Central memory CD8-positive, alpha-beta T cell (primary cell): ENCODE measurements around the gene PARG.
A peak's percentile ranks its signal among the peaks of the same experiment; 100 is the strongest.
"Not testable (repeated sequence)": the region's sequence is repeated elsewhere in the genome, so short reads cannot be mapped to it uniquely, and the experiment has no call there.

Experiments used
- ATAC-seq: fragments of 150-1000 bp; cut with Tn5 transposase; replicated peaks from 2 replicates; pipeline ENCODE4 v1.10.0; 2022; ENCODE audit warnings: mild to moderate bottlenecking, moderate FRiP score, moderate number of reproducible peaks; ENCODE audit not compliant: poor library complexity, severe bottlenecking; ENCODE audit errors: extremely low read depth
- DNase-seq, 2 donors: peaks; one replicate each; pipeline ENCODE4 v3.0.0; 2021; ENCODE audit warnings: low spot score in 2 of 2
- H3K27ac Mint-ChIP-seq: one replicate; pipeline ENCODE4 v1.8.0; 2022; ENCODE audit warnings: low read depth, mild to moderate bottlenecking, moderate library complexity, mixed read lengths
- H3K27me3 Mint-ChIP-seq: one replicate; pipeline ENCODE4 v1.8.0; 2022; ENCODE audit warnings: mixed read lengths
- H3K36me3 Mint-ChIP-seq: one replicate; pipeline ENCODE4 v1.8.0; 2022; ENCODE audit warnings: mild to moderate bottlenecking, moderate library complexity, mixed read lengths; ENCODE audit not compliant: insufficient read depth
- H3K4me1 Mint-ChIP-seq: one replicate; pipeline ENCODE4 v1.8.0; 2022; ENCODE audit warnings: mixed read lengths
- H3K4me3 Mint-ChIP-seq: one replicate; pipeline ENCODE4 v1.8.0; 2022; ENCODE audit warnings: mild to moderate bottlenecking, moderate library complexity, mixed read lengths
- H3K9me3 Mint-ChIP-seq: one replicate; pipeline ENCODE4 v1.8.0; 2022; ENCODE audit warnings: mixed read lengths

The PARG gene

GRCh38 chr10:49781247-49781646, 160.6 kb downstream of the PARG start:
- H3K36me3 Mint-ChIP-seq, result peaks cover 4% of the 10 kb centered on the region
- no peaks in the 10 kb centered on the region for H3K4me1 Mint-ChIP-seq
- H3K9me3 Mint-ChIP-seq, result no peaks in the 10 kb centered on the region
- no peak for ATAC-seq
- H3K4me3 Mint-ChIP-seq, result no peak overlapping the region
- DNase-seq, result no peak
- peaks cover 22% of the 10 kb centered on the region for H3K27me3 Mint-ChIP-seq
- H3K27ac Mint-ChIP-seq, result no peak overlapping the region

- no peak for ATAC-seq
- no peak overlapping the region for H3K4me3 Mint-ChIP-seq
- H3K27me3 Mint-ChIP-seq, result peaks cover 33% of the 10 kb centered on the region
- no peak for DNase-seq
- H3K9me3 Mint-ChIP-seq, result no peaks in the 10 kb centered on the region
- H3K4me1 Mint-ChIP-seq, result no peaks in the 10 kb centered on the region
- peaks cover 4% of the 10 kb centered on the region for H3K36me3 Mint-ChIP-seq
- no peak overlapping the region for H3K27ac Mint-ChIP-seq
These were observed 163.6 kb downstream of the PARG start for GRCh38 chr10:49778197-49778596.

GRCh38 chr10:49776851-49777250, 165.0 kb downstream of the PARG start:
- H3K4me3 Mint-ChIP-seq, result no peak overlapping the region
- peaks cover 4% of the 10 kb centered on the region for H3K36me3 Mint-ChIP-seq
- H3K27ac Mint-ChIP-seq, result no peak overlapping the region
- no peak for DNase-seq
- ATAC-seq, result no peak
- H3K27me3 Mint-ChIP-seq, result peaks cover 46% of the 10 kb centered on the region
- no peaks in the 10 kb centered on the region for H3K9me3 Mint-ChIP-seq
- no peaks in the 10 kb centered on the region for H3K4me1 Mint-ChIP-seq

- Mint-ChIP-seq H3K27ac (no peak overlapping the region), H3K4me3 (no peak overlapping the region), H3K36me3 (peaks cover 1% of the 10 kb centered on the region), H3K9me3 (no peaks in the 10 kb centered on the region), H3K4me1 (no peaks in the 10 kb centered on the region), H3K27me3 (peaks cover 54% of the 10 kb centered on the region)
- DNase-seq (no peak), ATAC-seq (no peak)
These were observed 166.8 kb downstream of the PARG start for GRCh38 chr10:49775014-49775413.

GRCh38 chr10:49772944-49773343, 168.9 kb downstream of the PARG start:
- H3K27me3 Mint-ChIP-seq, result peaks cover 52% of the 10 kb centered on the region
- not testable (repeated sequence) for H3K27ac Mint-ChIP-seq, DNase-seq, H3K4me1 Mint-ChIP-seq, H3K9me3 Mint-ChIP-seq, ATAC-seq, H3K36me3 Mint-ChIP-seq, H3K4me3 Mint-ChIP-seq

GRCh38 chr10:49771046-49771445, 170.8 kb downstream of the PARG start:
- not testable (repeated sequence) for H3K9me3 Mint-ChIP-seq, H3K4me1 Mint-ChIP-seq, H3K36me3 Mint-ChIP-seq, H3K27ac Mint-ChIP-seq, H3K4me3 Mint-ChIP-seq, DNase-seq
- peak; percentile 46 for ATAC-seq
- peaks cover 67% of the 10 kb centered on the region for H3K27me3 Mint-ChIP-seq

- H3K27ac Mint-ChIP-seq, result no peak overlapping the region
These were observed 172.1 kb downstream of the PARG start for GRCh38 chr10:49769692-49770091.

GRCh38 chr10:49768731-49769130, 173.1 kb downstream of the PARG start:
- Mint-ChIP-seq H3K27ac (no peak overlapping the region), H3K4me3 (no peak overlapping the region), H3K36me3 (peaks cover 2% of the 10 kb centered on the region), H3K27me3 (peaks cover 66% of the 10 kb centered on the region), H3K4me1 (no peaks in the 10 kb centered on the region), H3K9me3 (peaks cover 9% of the 10 kb centered on the region)
- DNase-seq, result no peak
- ATAC-seq, result no peak

More at GRCh38 chr10:49769692-49770091, 172.1 kb downstream of the PARG start:
- no peaks in the 10 kb centered on the region for H3K4me1 Mint-ChIP-seq
- no peak overlapping the region for H3K4me3 Mint-ChIP-seq
- H3K27me3 Mint-ChIP-seq, result peaks cover 62% of the 10 kb centered on the region
- DNase-seq, result no peak
- peaks cover 9% of the 10 kb centered on the region for H3K9me3 Mint-ChIP-seq
- peaks cover 2% of the 10 kb centered on the region for H3K36me3 Mint-ChIP-seq
- no peak for ATAC-seq

- Mint-ChIP-seq H3K27me3 (peaks cover 70% of the 10 kb centered on the region), H3K4me3 (no peak overlapping the region), H3K9me3 (peaks cover 9% of the 10 kb centered on the region), H3K27ac (no peak overlapping the region), H3K36me3 (peaks cover 2% of the 10 kb centered on the region), H3K4me1 (no peaks in the 10 kb centered on the region)
- ATAC-seq (no peak), DNase-seq (no peak)
These were observed 173.5 kb downstream of the PARG start for GRCh38 chr10:49768329-49768728.
